A549 (cell line): Measurements from ENCODE around the gene CDRT15. TPM values are rescaled to one million over a fixed set of nuclear protein-coding genes. Genes with fewer than 3 reads are reported as not detected.
A peak's percentile ranks its signal among the peaks of the same experiment; 100 is the strongest.

Source experiments
- ATAC-seq, 2 experiments: fragments of 200-7000 bp in 1 of 2; fragments of >200 bp in 1 of 2; cut with Nextera tagmentation in 1 of 2; cut with Tn5 transposase in 1 of 2; 3 replicates each; pipeline versions ENCODE4 v1.8.0 to v1.9.1; 2018 to 2020; ENCODE audit warnings: mild to moderate bottlenecking in 1 of 2, moderate library complexity in 1 of 2
- CTCF ChIA-PET: fragments of 300-600 bp; sonication (Branson Sonifier 250); formaldehyde crosslinking; extraction: SDS; loops from one replicate; lab custom pipeline; 2021; ENCODE audit warnings: antibody characterized with exemption, inconsistent platforms; lab: Yijun Ruan, JAX
- POLR2A ChIA-PET: fragments of 350-600 bp; formaldehyde crosslinking; extraction: SDS; loops from one replicate; lab custom pipeline; 2021; ENCODE audit warnings: antibody characterized with exemption, inconsistent platforms; lab: Yijun Ruan, JAX
- DNase-seq, 2 experiments: peaks; one replicate each; pipeline versions ENCODE4 v3.0.0 to v3.0.0-alpha.2; 2011 to 2016; ENCODE audit warnings: low read depth in 1 of 2, low spot score in 1 of 2
- FAIRE-seq: peaks from 2 replicates; lab custom pipeline; 2011; peaks lifted over from hg19 to GRCh38; lab: Jason Lieb, UNC
- H3K27ac ChIP-seq, 2 experiments: fragments of >200 bp; sonication (Bioruptor Twin); formaldehyde crosslinking; 3 replicates each; pipeline ENCODE4 v1.5.1; 2016 to 2017
- H3K4me1 ChIP-seq: fragments of >200 bp; sonication (Bioruptor Twin); formaldehyde crosslinking; 3 replicates; pipeline ENCODE4 v1.6.1; 2016
- H3K4me2 ChIP-seq: fragments of >200 bp; sonication (Bioruptor Twin); formaldehyde crosslinking; 3 replicates; pipeline ENCODE4 v1.6.1; 2016
- H3K4me3 ChIP-seq: fragments of >200 bp; sonication (Bioruptor Twin); formaldehyde crosslinking; 3 replicates; pipeline ENCODE4 v1.5.1; 2016
- H3K9me3 ChIP-seq: fragments of >200 bp; sonication (Bioruptor Twin); formaldehyde crosslinking; 3 replicates; pipeline ENCODE4 v1.6.1; 2016
- BCL3 ChIP-seq: fragments of >200 bp; sonication (Bioruptor Twin); formaldehyde crosslinking; IDR thresholded peaks from 3 replicates; pipeline ENCODE4 v1.6.1; 2016
- CEBPB ChIP-seq, 2 experiments: fragments of >200 bp in 1 of 2; sonication (Bioruptor Twin) in 1 of 2; formaldehyde crosslinking in 1 of 2; IDR thresholded peaks; 2 replicates each; pipeline ENCODE4 v1.6.1; 2012 to 2016
- CHD2 ChIP-seq: fragments of 150-350 bp; IDR thresholded peaks from 2 replicates; pipeline ENCODE4 v1.6.1; 2014; ENCODE audit warnings: low read length; ENCODE audit not compliant: partially characterized antibody
- CTCF ChIP-seq: fragments of >200 bp; sonication (Bioruptor Twin); formaldehyde crosslinking; IDR thresholded peaks from 3 replicates; pipeline ENCODE4 v1.5.1; 2016
- EHF ChIP-seq: fragments of 250-450 bp; sonication (Bioruptor Pico); IDR thresholded peaks from 2 replicates; pipeline ENCODE4 v1.5.0; 2020; ENCODE audit warnings: mild to moderate bottlenecking
- EP300 ChIP-seq, 2 experiments: fragments of >200 bp; sonication (Bioruptor Twin); formaldehyde crosslinking; IDR thresholded peaks; 2 replicates in 1 of 2; 3 replicates in 1 of 2; pipeline ENCODE4 v1.6.1; 2016 to 2017
- FOSB ChIP-seq: fragments of 250-450 bp; sonication (Bioruptor Pico); IDR thresholded peaks from 2 replicates; pipeline ENCODE4 v1.5.0; 2020; ENCODE audit warnings: mild to moderate bottlenecking, moderate library complexity
- FOXS1 ChIP-seq: fragments of 250-450 bp; sonication (Bioruptor Pico); IDR thresholded peaks from 2 replicates; pipeline ENCODE4 v1.5.0; 2020; ENCODE audit warnings: mild to moderate bottlenecking, moderate library complexity
- HDAC2 ChIP-seq: fragments of 200-600 bp; sonication (generic); IDR thresholded peaks from 2 replicates; pipeline ENCODE4 v1.6.1; 2016
- HES2 ChIP-seq: fragments of >200 bp; sonication (Bioruptor Twin); formaldehyde crosslinking; IDR thresholded peaks from 2 replicates; pipeline ENCODE4 v1.6.1; 2016
- HOXA7 ChIP-seq: fragments of 250-450 bp; sonication (Bioruptor Pico); IDR thresholded peaks from 2 replicates; pipeline ENCODE4 v1.5.0; 2020; ENCODE audit warnings: mild to moderate bottlenecking, moderate library complexity
- HOXB5 ChIP-seq: fragments of 250-450 bp; sonication (Bioruptor Pico); IDR thresholded peaks from 2 replicates; pipeline ENCODE4 v1.5.0; 2020; ENCODE audit warnings: mild to moderate bottlenecking, moderate library complexity
- JUNB ChIP-seq: fragments of >200 bp; sonication (Bioruptor Twin); formaldehyde crosslinking; IDR thresholded peaks from 2 replicates; pipeline ENCODE4 v1.6.1; 2016
- KDM1A ChIP-seq: fragments of 200-600 bp; sonication (generic); IDR thresholded peaks from 2 replicates; pipeline ENCODE4 v1.6.1; 2016; ENCODE audit warnings: low read depth, mild to moderate bottlenecking
- MAZ ChIP-seq: fragments of 150-350 bp; IDR thresholded peaks from 2 replicates; pipeline ENCODE4 v1.6.1; 2014; ENCODE audit warnings: antibody characterized with exemption, low read depth, low read length, borderline replicate concordance
- NFE2L2 ChIP-seq: fragments of 150-350 bp; conservative IDR thresholded peaks from 2 replicates; pipeline ENCODE4 v1.6.1; 2014; ENCODE audit warnings: low read length
- NR3C1 ChIP-seq: fragments of >200 bp; sonication (Bioruptor Twin); formaldehyde crosslinking; IDR thresholded peaks from 3 replicates; pipeline ENCODE4 v1.6.1; 2017
- RAD21 ChIP-seq, 2 experiments: fragments of >200 bp in 1 of 2; sonication (Bioruptor Twin) in 1 of 2; formaldehyde crosslinking in 1 of 2; IDR thresholded peaks in 1 of 2; conservative IDR thresholded peaks in 1 of 2; 2 replicates in 1 of 2; 3 replicates in 1 of 2; pipeline ENCODE4 v1.6.1; 2012 to 2018; ENCODE audit warnings: inconsistent platforms in 1 of 2
- RCOR1 ChIP-seq: fragments of 150-350 bp; IDR thresholded peaks from 2 replicates; pipeline ENCODE4 v1.6.1; 2014; ENCODE audit warnings: antibody characterized with exemption, low read length, low read depth
- RNF2 ChIP-seq: fragments of 200-600 bp; sonication (generic); IDR thresholded peaks from 2 replicates; pipeline ENCODE4 v1.6.1; 2016; ENCODE audit warnings: low read depth, mild to moderate bottlenecking, antibody characterized with exemption, moderate library complexity, borderline replicate concordance
- SMC3 ChIP-seq: fragments of >200 bp; sonication (Bioruptor Twin); formaldehyde crosslinking; IDR thresholded peaks from 3 replicates; pipeline ENCODE4 v1.6.1; 2018; ENCODE audit warnings: inconsistent platforms
- SREBF2 ChIP-seq: fragments of 450-650 bp; IDR thresholded peaks from 2 replicates; pipeline ENCODE4 v1.6.1; 2014; ENCODE audit warnings: mild to moderate bottlenecking, moderate library complexity
- USF2 ChIP-seq: fragments of 450-650 bp; IDR thresholded peaks from 2 replicates; pipeline ENCODE4 v1.6.1; 2014; ENCODE audit warnings: antibody characterized with exemption
- ZFP36 ChIP-seq: fragments of 450-650 bp; IDR thresholded peaks from 2 replicates; pipeline ENCODE4 v1.6.1; 2014; ENCODE audit warnings: borderline replicate concordance; ENCODE audit not compliant: partially characterized antibody
- WGBS: methylation state at CpG from one replicate; pipeline ENCODE4 v1.1.6; 2017; ENCODE audit errors: missing lambda C conversion rate; 5-methylcytosine and 5-hydroxymethylcytosine counted together
- polyA plus RNA-seq, 4 experiments: library from polyadenylated mRNA; depleted of rRNA in 3 of 4; stranded (reverse); fragments of >200 nt; fragmentation: RNase III in 1 of 4; extraction: RNeasy Plus Mini Kit Qiagen cat#74134 plus additional on column Dnase treatment in 1 of 4; gene quantifications; 2 replicates in 3 of 4; 3 replicates in 1 of 4; pipeline ENCODE4 v1.2.3, GENCODE V29; 2011 to 2017

Gene CDRT15
- polyA plus RNA-seq, 2 of the 4 experiments (the other 2 are of a cell fraction): not detected

GRCh38 chr17:14203388-14203787 lies 33.3 kb downstream of the CDRT15 start:
- H3K4me2 ChIP-seq: no peak overlapping the region
- whole genome bisulfite sequencing: 89% methylated on average over 3 of the region's 3 CpGs
- ATAC-seq (peak; percentile 52 to 55; a peak in 2 of 6 replicates), DNase-seq (no peak), FAIRE-seq (no peak)
- H3K4me1 ChIP-seq: no peaks in the 10 kb centered on the region
- no peak overlapping the region for H3K27ac ChIP-seq
- TF ChIP-seq NR3C1: no peak
- no peak for TF ChIP-seq EHF (CRISPR knock-in tag)
- 0 out of 3 replicates have a peak, but pooled peaks have one; percentile 6 for TF ChIP-seq CTCF
- H3K9me3 ChIP-seq: no peaks in the 10 kb centered on the region
- POLR2A ChIA-PET: no interaction called here
- no peak overlapping the region for H3K4me3 ChIP-seq
- CTCF ChIA-PET: interaction anchor here (1.3 kb wide), 1 partner anchor 134 kb away, joined by 4 read pairs; the partner anchor contains the start of gene COX10

- H3K27ac ChIP-seq: no peak overlapping the region
- ChIA-PET CTCF (interaction anchor here (1.3 kb wide), 1 partner anchor 133 kb away, joined by 4 read pairs; the partner anchor contains the start of gene COX10), POLR2A (no interaction called here)
- H3K4me3 ChIP-seq: no peak overlapping the region
- H3K4me1 ChIP-seq: no peaks in the 10 kb centered on the region
- DNase-seq: no peak
- H3K4me2 ChIP-seq: no peak overlapping the region
- H3K9me3 ChIP-seq: no peaks in the 10 kb centered on the region
- no peak for TF ChIP-seq SMC3
- no peak for TF ChIP-seq EP300 (IDR thresholded peaks at IDR 0.05)
- no peak for TF ChIP-seq CHD2
- no peak for TF ChIP-seq BCL3
- TF ChIP-seq FOXS1 (CRISPR knock-in tag): no peak
- no peak for TF ChIP-seq SREBF2
- no peak for TF ChIP-seq ZFP36
- no peak for FAIRE-seq
- WGBS: 93% methylated on average over 10 of the region's 10 CpGs
- no peak for ATAC-seq
Observed at GRCh38 chr17:14202388-14203166, 34.1 kb downstream of the CDRT15 start.

- Histone ChIP-seq H3K4me1 (no peaks in the 10 kb centered on the region), H3K4me3 (no peak overlapping the region), H3K27ac (no peak overlapping the region), H3K4me2 (no peak overlapping the region), H3K9me3 (no peaks in the 10 kb centered on the region)
- TF ChIP-seq HOXB5 (CRISPR knock-in tag): no peak
- no peak for TF ChIP-seq CEBPB (IDR thresholded peaks at IDR 0.05)
- TF ChIP-seq RAD21 (conservative IDR thresholded peaks at IDR 0.05 in 1 of 2, IDR thresholded peaks at IDR 0.05 in 1 of 2): no peak
- no peak for TF ChIP-seq USF2
- TF ChIP-seq KDM1A: no peak
- no peak for TF ChIP-seq NR3C1
- TF ChIP-seq MAZ: no peak
- TF ChIP-seq NFE2L2: no peak
- no peak for TF ChIP-seq RCOR1
- no peak for TF ChIP-seq JUNB
- no peak for TF ChIP-seq HOXA7 (CRISPR knock-in tag)
- no peak for TF ChIP-seq EP300 (IDR thresholded peaks at IDR 0.05)
- no peak for TF ChIP-seq HDAC2
- TF ChIP-seq FOSB (CRISPR knock-in tag): no peak
- no peak for TF ChIP-seq HES2
- TF ChIP-seq RNF2: no peak
- ATAC-seq: no peak
- FAIRE-seq: no peak
- POLR2A ChIA-PET: no interaction called here
- 95% methylated on average over 4 of the region's 4 CpGs for WGBS
- no peak for DNase-seq
- CTCF ChIA-PET: no interaction called here
Observed at GRCh38 chr17:14201988-14202380, 34.7 kb downstream of the CDRT15 start.
